ENCODE measurements around the gene SEC23A.

The SEC23A gene

DNA sequence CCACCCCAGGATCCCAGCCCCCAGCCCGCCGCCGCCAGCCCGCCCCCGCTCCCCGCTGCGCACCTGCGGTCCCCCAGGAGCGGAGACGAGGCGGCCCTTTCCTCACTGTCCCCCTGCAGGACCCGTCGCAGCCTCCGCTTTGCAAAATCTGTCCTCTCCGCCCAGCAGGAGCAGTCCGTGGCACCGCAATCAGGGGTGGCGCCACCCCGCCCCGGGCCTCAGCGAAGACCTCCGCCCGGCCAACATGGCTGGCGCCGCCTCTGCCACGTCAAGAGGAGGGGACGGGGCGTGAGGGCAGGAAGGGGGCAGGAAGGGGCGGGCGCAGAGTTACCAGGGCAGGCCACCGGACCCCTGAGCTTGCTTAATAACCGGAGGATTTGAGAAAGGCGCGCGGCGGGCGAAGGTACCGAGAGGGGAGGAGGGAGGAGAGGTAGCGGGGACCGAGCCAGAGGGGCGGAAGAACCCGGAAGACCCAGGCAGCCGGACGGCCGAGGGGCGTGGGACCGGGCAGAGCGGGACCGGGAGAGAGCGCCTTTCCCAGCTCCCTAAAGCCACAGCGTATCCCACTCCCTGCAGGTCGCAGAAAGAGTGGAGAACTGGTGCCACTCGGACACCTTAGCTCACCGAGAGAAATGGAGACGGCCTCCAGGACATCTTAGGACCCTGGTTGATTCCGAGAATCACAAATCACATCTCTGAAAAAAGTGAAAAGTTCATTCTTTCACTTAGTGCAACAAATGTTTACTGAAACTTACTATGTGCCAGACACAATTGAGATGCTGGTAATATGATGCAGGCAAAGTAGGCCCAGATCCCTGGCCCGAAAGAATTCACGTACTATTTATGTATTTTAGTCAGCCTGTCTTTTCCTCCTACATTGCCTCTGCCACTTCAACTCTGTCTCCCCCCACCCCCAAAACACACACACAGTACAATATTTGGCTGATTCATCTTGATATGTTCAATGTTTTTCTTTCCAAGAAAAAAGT is at the start of gene SEC23A:
SEC23A (minus strand) TSS at position 267 of the 989 bp plus-strand sequence. CDS start 7,117 bp downstream, outside the sequence.
- no peak for TF ChIP-seq TEAD4 (IDR thresholded peaks at IDR 0.05)
- TF ChIP-seq NFIC (IDR thresholded peaks at IDR 0.05) = no peak
- TF ChIP-seq, protein P1, sequence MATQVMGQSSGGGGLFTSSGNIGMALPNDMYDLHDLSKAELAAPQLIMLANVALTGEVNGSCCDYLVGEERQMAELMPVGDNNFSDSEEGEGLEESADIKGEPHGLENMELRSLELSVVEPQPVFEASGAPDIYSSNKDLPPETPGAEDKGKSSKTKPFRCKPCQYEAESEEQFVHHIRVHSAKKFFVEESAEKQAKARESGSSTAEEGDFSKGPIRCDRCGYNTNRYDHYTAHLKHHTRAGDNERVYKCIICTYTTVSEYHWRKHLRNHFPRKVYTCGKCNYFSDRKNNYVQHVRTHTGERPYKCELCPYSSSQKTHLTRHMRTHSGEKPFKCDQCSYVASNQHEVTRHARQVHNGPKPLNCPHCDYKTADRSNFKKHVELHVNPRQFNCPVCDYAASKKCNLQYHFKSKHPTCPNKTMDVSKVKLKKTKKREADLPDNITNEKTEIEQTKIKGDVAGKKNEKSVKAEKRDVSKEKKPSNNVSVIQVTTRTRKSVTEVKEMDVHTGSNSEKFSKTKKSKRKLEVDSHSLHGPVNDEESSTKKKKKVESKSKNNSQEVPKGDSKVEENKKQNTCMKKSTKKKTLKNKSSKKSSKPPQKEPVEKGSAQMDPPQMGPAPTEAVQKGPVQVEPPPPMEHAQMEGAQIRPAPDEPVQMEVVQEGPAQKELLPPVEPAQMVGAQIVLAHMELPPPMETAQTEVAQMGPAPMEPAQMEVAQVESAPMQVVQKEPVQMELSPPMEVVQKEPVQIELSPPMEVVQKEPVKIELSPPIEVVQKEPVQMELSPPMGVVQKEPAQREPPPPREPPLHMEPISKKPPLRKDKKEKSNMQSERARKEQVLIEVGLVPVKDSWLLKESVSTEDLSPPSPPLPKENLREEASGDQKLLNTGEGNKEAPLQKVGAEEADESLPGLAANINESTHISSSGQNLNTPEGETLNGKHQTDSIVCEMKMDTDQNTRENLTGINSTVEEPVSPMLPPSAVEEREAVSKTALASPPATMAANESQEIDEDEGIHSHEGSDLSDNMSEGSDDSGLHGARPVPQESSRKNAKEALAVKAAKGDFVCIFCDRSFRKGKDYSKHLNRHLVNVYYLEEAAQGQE (IDR thresholded peaks at IDR 0.05; ENCODE audit: low read depth) = no peak
- 0 out of 2 replicates have a peak, but pooled peaks have one; percentile 42 for TF ChIP-seq TCF12 (IDR thresholded peaks at IDR 0.05; ENCODE audit: low read depth)
- TF ChIP-seq RAD21 (IDR thresholded peaks at IDR 0.05; ENCODE audit: low read depth) = no peak
- peak; percentile 58; the same call in 1 of the 2 replicates for TF ChIP-seq CREB1 (IDR thresholded peaks at IDR 0.05; ENCODE audit: low read depth)
- TF ChIP-seq ZBTB7A (IDR thresholded peaks at IDR 0.05; ENCODE audit: low read depth) = peak; percentile 85
- peak; percentile 68 for TF ChIP-seq CEBPB (IDR thresholded peaks at IDR 0.05)
- TF ChIP-seq, protein P2, sequence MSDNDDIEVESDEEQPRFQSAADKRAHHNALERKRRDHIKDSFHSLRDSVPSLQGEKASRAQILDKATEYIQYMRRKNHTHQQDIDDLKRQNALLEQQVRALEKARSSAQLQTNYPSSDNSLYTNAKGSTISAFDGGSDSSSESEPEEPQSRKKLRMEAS (IDR thresholded peaks at IDR 0.05) = peak; percentile 60
- TF ChIP-seq EP300 (IDR thresholded peaks at IDR 0.05; ENCODE audit: borderline replicate concordance) = no peak
- TF ChIP-seq EGR1 (IDR thresholded peaks at IDR 0.05) = peak; percentile 26; the same call in 1 of the 2 replicates
- TF ChIP-seq FOXM1 (IDR thresholded peaks at IDR 0.05; ENCODE audit: borderline replicate concordance, low read depth) = no peak
- TF ChIP-seq TAF1 (IDR thresholded peaks at IDR 0.05; ENCODE audit: low read depth) = peak; percentile 72
- peak; percentile 84 for TF ChIP-seq YY1 (IDR thresholded peaks at IDR 0.05; ENCODE audit: low read depth)
- TF ChIP-seq, protein P3, sequence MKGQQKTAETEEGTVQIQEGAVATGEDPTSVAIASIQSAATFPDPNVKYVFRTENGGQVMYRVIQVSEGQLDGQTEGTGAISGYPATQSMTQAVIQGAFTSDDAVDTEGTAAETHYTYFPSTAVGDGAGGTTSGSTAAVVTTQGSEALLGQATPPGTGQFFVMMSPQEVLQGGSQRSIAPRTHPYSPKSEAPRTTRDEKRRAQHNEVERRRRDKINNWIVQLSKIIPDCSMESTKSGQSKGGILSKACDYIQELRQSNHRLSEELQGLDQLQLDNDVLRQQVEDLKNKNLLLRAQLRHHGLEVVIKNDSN (IDR thresholded peaks at IDR 0.05) = no peak

DNA sequence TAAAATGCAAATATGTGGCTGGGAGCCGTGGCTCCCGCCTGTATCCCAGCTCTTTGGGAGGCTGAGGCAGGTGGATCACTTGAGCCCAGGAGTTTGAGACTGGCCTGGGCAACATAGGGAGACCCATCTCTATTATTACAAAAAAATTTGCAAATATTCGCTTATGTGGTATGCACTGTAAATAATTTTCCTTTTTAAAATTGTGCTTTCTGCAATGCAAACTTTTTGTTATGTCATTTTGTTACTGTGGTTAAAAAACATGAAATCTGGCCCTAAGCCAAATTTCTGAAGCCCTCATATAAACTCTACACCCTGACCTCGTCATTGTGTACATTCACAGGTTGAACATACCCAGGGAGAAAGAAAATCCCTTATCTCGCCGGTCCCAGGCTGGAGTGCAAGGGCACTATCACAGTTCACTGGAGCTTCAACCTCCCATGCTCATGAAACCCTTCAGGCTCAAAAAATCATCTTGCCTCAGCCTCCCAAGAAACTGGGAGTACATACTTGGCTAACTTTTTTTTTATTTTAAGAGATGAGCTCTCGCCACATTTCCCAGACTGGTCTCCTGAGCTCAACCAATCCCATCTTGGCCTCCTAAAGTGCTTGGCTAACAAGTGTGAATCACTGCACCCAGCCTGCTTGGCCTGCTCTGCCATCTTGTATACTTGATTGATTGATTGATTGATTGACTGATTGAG is 42.4 kb upstream of the SEC23A start:
- TF ChIP-seq NFIC (IDR thresholded peaks at IDR 0.05) = peak; percentile 14; the same call in 1 of the 2 replicates
- TF ChIP-seq, protein P3 (IDR thresholded peaks at IDR 0.05) = no peak

DNA sequence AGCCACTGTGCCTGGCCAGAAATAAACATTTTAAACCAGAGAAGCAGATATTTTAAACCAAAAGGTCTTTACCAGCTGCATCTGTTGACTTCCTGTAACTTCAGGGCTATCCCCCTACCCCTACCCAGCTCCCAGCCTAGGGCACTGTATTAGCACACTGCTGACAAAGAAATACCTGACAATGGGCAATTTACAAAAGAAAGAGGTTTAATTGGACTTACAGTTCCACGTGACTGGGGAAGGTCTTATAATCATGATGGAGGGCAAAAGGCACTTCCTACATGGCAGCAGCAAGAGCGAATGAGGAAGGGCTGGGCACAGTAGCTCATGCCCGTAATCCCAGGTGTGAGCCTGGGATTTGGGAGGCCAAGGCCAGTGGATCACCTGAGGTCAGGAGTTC is 37.1 kb upstream of the SEC23A start:
- TF ChIP-seq, protein P1 (IDR thresholded peaks at IDR 0.05; ENCODE audit: low read depth) = no peak
- TF ChIP-seq, protein P3 (IDR thresholded peaks at IDR 0.05) = no peak
- no peak for TF ChIP-seq YY1 (IDR thresholded peaks at IDR 0.05; ENCODE audit: low read depth)

DNA sequence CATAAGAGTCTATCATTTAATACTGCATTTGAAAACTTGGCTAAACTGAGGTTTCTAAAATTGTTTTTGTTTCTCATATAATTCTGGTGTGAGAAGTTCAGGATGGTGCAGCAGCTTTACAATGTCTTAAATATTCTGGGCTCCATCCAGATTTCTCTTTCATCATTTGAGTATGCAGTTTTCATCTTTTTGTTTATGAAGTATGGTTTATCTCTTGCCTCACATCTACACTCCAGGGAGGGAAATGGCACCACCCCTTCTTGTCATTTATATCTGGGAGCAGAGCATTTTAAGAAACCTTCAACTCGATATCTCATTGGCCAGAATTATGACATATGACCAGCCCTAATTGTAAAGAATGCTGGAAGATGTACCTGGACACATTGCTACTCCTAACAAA is 35.4 kb upstream of the SEC23A start:
- TF ChIP-seq YY1 (IDR thresholded peaks at IDR 0.05; ENCODE audit: low read depth) = no peak
- TF ChIP-seq, protein P3 (IDR thresholded peaks at IDR 0.05) = no peak
- no peak for TF ChIP-seq NFIC (IDR thresholded peaks at IDR 0.05)
- TF ChIP-seq TCF12 (IDR thresholded peaks at IDR 0.05; ENCODE audit: low read depth) = no peak
- TF ChIP-seq EGR1 (IDR thresholded peaks at IDR 0.05) = no peak
- no peak for TF ChIP-seq RAD21 (IDR thresholded peaks at IDR 0.05; ENCODE audit: low read depth)
- TF ChIP-seq FOXM1 (IDR thresholded peaks at IDR 0.05; ENCODE audit: borderline replicate concordance, low read depth) = no peak
- TF ChIP-seq TAF1 (IDR thresholded peaks at IDR 0.05; ENCODE audit: low read depth) = no peak
- no peak for TF ChIP-seq CREB1 (IDR thresholded peaks at IDR 0.05; ENCODE audit: low read depth)
- TF ChIP-seq ZBTB7A (IDR thresholded peaks at IDR 0.05; ENCODE audit: low read depth) = no peak

GRCh38 chr14:39137835-39138234 is 34.8 kb upstream of the SEC23A start:
- TF ChIP-seq CEBPB (IDR thresholded peaks at IDR 0.05) = 0 out of 2 replicates have a peak, but pooled peaks have one; percentile 62

Data from Ishikawa (cell line).